Heart right ventricle (tissue), 16 donors: ENCODE measurements around the gene HYAL1. TPM values are rescaled to one million over a fixed set of nuclear protein-coding genes. Genes with fewer than 3 reads are reported as not detected.

Source experiments
- ATAC-seq, 8 donors: fragments of 200-7000 bp; cut with Tn5 transposase; one replicate each; pipeline ENCODE4 v1.9.1; 2020; ENCODE audit warnings: mild to moderate bottlenecking in 8 of 8, moderate library complexity in 8 of 8, moderate number of reproducible peaks in 1 of 8
- DNase-seq, 2 donors: peaks; one replicate each; pipeline ENCODE4 v3.0.0-alpha.2; 2020
- H3K27ac ChIP-seq, 10 donors: fragments of 200-600 bp; sonication (generic) in 2 of 10; one replicate each; pipeline versions ENCODE4 v1.5.0 to v1.8.0; 2020 to 2022; ENCODE audit warnings: mild to moderate bottlenecking in 3 of 10
- H3K27me3 ChIP-seq, 7 donors: fragments of 200-600 bp; one replicate each; pipeline ENCODE4 v1.8.0; 2021 to 2022; ENCODE audit warnings: mild to moderate bottlenecking in 2 of 7
- H3K36me3 ChIP-seq, 9 donors: fragments of 200-600 bp; sonication (generic) in 1 of 9; one replicate each; pipeline versions ENCODE4 v1.5.0 to v1.8.0; 2020 to 2022; ENCODE audit warnings: mild to moderate bottlenecking in 2 of 9
- H3K4me1 ChIP-seq, 9 donors: fragments of 200-600 bp; sonication (generic) in 1 of 9; one replicate each; pipeline versions ENCODE4 v1.5.0 to v1.8.0; 2020 to 2022; ENCODE audit warnings: mild to moderate bottlenecking in 4 of 9
- H3K4me3 ChIP-seq, 10 donors: fragments of 200-600 bp; sonication (generic) in 2 of 10; one replicate each; pipeline versions ENCODE4 v1.5.0 to v1.8.0; 2020 to 2022; ENCODE audit warnings: mild to moderate bottlenecking in 7 of 10, moderate library complexity in 2 of 10
- H3K9me3 ChIP-seq, 11 donors: fragments of 200-600 bp in 10 of 11; sonication (generic) in 2 of 11; one replicate each; pipeline versions ENCODE4 v1.5.0 to v1.8.0; 2013 to 2022; ENCODE audit warnings: mild to moderate bottlenecking in 2 of 11, control low read depth in 1 of 11, moderate library complexity in 1 of 11
- WGBS, 2 donors: extraction: QIAGEN DNeasy Blood & Tissue Kit; methylation state at CpG; one replicate each; pipeline ENCODE4 v1.1.7; 2013; ENCODE audit warnings: inconsistent platforms in 1 of 2; 5-methylcytosine and 5-hydroxymethylcytosine counted together
- intact Hi-C, 10 donors: fragments of 100-400 bp; cut with DNase I; formaldehyde crosslinking; loops; one replicate each; pipeline versions ENCODE4 v1.11.1 to v1.14.2; 2022
- polyA plus RNA-seq, 2 donors: library from polyadenylated mRNA; stranded (reverse); fragments of 200-250 nt; gene quantifications; one replicate each; pipeline ENCODE4 v1.2.3, GENCODE V29; 2013
- total RNA-seq, 10 donors: library from RNA; stranded (reverse); fragmentation: NEBNext Ultra II Directional in 3 of 10; extraction: Animal tissue kit (Norgen Biotek cat#: 25700) in 3 of 10; gene quantifications; one replicate each; pipeline versions ENCODE4 v1.2.1 to v1.2.4, GENCODE V29; 2021 to 2023
- TF ChIP-seq, protein P1 (sequence below), 9 donors: fragments of 200-600 bp; sonication (generic) in 2 of 9; IDR thresholded peaks; one replicate each; pipeline versions ENCODE4 v1.5.0 to v1.8.0; 2021 to 2022; ENCODE audit warnings: antibody characterized with exemption in 9 of 9, mild to moderate bottlenecking in 5 of 9, moderate library complexity in 1 of 9
- donor health status: Arrhythmogenic right ventricular cardiomyopathy.
- donor health status: ischemic (EF 13 %, LVEDD 7.1; RV severe dilation, severe dysfunction).
- donor health status: healthy with polysubstance abuse.
- donor health status: DM: no; HTN: yes; CAD: no.
- donor health status: DM: no; HTN: no; CAD: no.
- donor health status: ischemic (EF 25% LVEDD 6.9; RV normal size, moderate dysfunction).
- donor health status: ischemic (EF 25% LVEDD 5.7; RV mildly dilated, moderate dysfunction).
- donor health status: healthy.
- donor health status: DM: yes; HTN: yes; CAD: no.
- donor health status: Ischemic cardiomyopathy.
- donor health status: ischemic (EF 35%, LVEDD 5.7; RV mildly dilated, moderate dysfunction).
- donor health status: nonischemic (EF 11% LVEDD 7.7; RV severe dilation, severe dysfunction).
- donor health status: DM: yes; HTN: yes; CAD: no.
- donor health status: PGD.
- donor health status: ischemic (EF 29% LVEDD 5.4; RV normal size, mild dysfunction).
- donor health status: nonischemic (EF 23%, LVEDD 6.1; RV moderate dilation, normal function).

The HYAL1 gene
- total and polyA plus RNA-seq, 12 donors: 41.0 to 120 (median 66.7) TPM

GRCh38 chr3:50267280-50267913, 36.0 kb downstream of the HYAL1 start:
- Histone ChIP-seq H3K4me1 (peaks cover 18 to 66% (median 54%) of the 10 kb centered on the region in 9 donors), H3K9me3 (no peaks in the 10 kb centered on the region), H3K36me3 (no peaks in the 10 kb centered on the region), H3K4me3 (peak overlapping the region; percentile 29 to 71 (median 61)), H3K27me3 (peaks cover 0 to 14% (median 0%) of the 10 kb centered on the region in 7 donors), H3K27ac (peak overlapping the region; percentile 81 to 98 (median 93))
- TF ChIP-seq, protein P1, sequence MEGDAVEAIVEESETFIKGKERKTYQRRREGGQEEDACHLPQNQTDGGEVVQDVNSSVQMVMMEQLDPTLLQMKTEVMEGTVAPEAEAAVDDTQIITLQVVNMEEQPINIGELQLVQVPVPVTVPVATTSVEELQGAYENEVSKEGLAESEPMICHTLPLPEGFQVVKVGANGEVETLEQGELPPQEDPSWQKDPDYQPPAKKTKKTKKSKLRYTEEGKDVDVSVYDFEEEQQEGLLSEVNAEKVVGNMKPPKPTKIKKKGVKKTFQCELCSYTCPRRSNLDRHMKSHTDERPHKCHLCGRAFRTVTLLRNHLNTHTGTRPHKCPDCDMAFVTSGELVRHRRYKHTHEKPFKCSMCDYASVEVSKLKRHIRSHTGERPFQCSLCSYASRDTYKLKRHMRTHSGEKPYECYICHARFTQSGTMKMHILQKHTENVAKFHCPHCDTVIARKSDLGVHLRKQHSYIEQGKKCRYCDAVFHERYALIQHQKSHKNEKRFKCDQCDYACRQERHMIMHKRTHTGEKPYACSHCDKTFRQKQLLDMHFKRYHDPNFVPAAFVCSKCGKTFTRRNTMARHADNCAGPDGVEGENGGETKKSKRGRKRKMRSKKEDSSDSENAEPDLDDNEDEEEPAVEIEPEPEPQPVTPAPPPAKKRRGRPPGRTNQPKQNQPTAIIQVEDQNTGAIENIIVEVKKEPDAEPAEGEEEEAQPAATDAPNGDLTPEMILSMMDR (IDR thresholded peaks at IDR 0.05): peak in 1 of 9 donors; percentile 19
- ATAC-seq (peak; percentile 27 to 67 (median 56)), DNase-seq (peak; percentile 70 to 82)
- WGBS, 2 donors: 10 to 11% methylated on average over 22 of the region's 22 CpGs
- intact Hi-C loops: loop anchor here in 1 of 10 donors (10.0 kb wide), 1 partner anchor 57 kb away; the partner anchor contains the start of genes HYAL2 and TUSC2

DNA sequence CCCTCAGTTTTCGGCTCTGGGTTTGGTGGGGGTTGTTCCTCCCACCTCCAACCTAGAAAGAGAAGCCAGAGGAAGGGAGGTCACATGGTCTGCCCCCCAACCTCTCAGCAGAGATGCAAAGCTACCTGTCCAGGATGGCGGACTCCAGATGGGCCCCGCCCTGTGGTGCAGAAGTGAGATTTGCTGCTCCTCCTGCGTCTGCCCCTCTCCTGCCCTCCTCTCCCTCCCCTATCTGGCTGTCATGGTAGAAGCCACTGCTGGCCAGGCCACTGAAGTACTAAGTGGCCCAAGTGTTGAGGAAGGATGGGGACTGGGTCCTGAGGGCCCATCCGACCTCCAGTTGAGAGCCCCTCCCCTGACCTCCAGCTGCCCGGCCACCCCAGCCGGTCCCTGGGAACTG, 36.5 kb downstream of the HYAL1 start:
- Histone ChIP-seq H3K36me3 (no peaks in the 10 kb centered on the region), H3K27me3 (peaks cover 0 to 14% (median 0%) of the 10 kb centered on the region in 7 donors), H3K4me1 (peaks cover 18 to 68% (median 54%) of the 10 kb centered on the region in 9 donors), H3K27ac (peak overlapping the region; percentile 81 to 98 (median 93)), H3K4me3 (peak overlapping the region; percentile 29 to 71 (median 61)), H3K9me3 (no peaks in the 10 kb centered on the region)
- intact Hi-C loops: loop anchor here in 1 of 10 donors (10.0 kb wide), 1 partner anchor 58 kb away; the partner anchor contains the start of genes HYAL2 and TUSC2
- 49 to 53% methylated on average over 7 of the region's 7 CpGs for WGBS, 2 donors
- DNase-seq (no peak), ATAC-seq (no peak)
- TF ChIP-seq, protein P1 (IDR thresholded peaks at IDR 0.05): no peak

DNA sequence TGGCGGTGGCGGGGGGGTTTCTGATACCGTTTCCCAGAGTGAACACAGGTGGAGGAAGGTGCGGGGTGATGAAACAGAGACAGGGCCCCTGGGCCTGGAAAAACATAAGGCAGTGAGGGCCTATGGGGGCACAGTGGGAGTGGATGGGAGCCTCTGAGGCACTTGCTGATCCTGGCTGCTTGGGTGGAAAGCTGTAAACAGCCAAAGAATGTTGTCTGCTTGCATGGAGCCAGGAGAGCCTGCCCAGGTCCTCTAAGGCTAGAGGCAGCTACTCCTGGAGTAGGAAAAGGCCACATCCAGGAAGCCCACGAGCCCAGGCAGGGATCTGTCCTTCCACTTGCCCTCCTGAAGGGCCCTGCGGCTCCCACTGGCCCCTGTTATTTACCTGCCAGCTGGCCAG, 37.4 kb downstream of the HYAL1 start:
- DNase-seq: no peak
- Histone ChIP-seq H3K4me3 (peak overlapping the region in 5 of 10 donors; percentile 47 to 71 (median 68)), H3K9me3 (no peaks in the 10 kb centered on the region), H3K36me3 (no peaks in the 10 kb centered on the region), H3K27ac (peak overlapping the region in 9 of 10 donors; percentile 24 to 98 (median 94)), H3K4me1 (peaks cover 25 to 76% (median 60%) of the 10 kb centered on the region in 9 donors), H3K27me3 (peaks cover 0 to 14% (median 0%) of the 10 kb centered on the region in 7 donors)
- intact Hi-C loops: loop anchor here in 1 of 10 donors (10.0 kb wide), 1 partner anchor 59 kb away; the partner anchor contains the start of genes HYAL2 and TUSC2
- TF ChIP-seq, protein P1 (IDR thresholded peaks at IDR 0.05): no peak
- no peak for ATAC-seq
- 73 to 84% methylated on average over 6 of the region's 6 CpGs for WGBS, 2 donors

DNA sequence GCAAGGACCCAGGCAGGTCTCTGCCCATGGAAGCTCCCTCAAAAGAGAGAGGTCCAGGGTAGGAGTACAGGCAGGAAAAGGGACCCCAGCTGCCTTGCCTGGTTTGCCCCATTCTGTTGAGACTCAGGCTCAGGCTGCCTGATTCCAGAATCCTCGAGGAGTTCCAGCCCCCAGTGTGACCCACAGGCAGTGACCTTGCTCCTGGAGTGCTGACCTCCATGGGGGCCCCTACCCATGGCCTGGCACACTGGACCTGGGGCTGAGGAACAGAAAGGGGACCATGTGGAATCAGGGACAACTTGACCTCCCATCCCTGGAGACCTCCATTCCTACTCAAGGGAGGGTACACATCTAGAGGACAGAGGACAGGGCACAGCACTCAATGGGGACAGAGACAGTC, 37.8 kb downstream of the HYAL1 start:
- ATAC-seq: no peak
- H3K9me3 ChIP-seq: no peaks in the 10 kb centered on the region
- peaks cover 0 to 14% (median 0%) of the 10 kb centered on the region in 7 donors for H3K27me3 ChIP-seq
- no peaks in the 10 kb centered on the region for H3K36me3 ChIP-seq
- intact Hi-C loops: loop anchor here in 1 of 10 donors (10.0 kb wide), 1 partner anchor 59 kb away; the partner anchor contains the start of genes HYAL2 and TUSC2
- H3K27ac ChIP-seq: peak overlapping the region; percentile 61 to 98 (median 92)
- peaks cover 29 to 81% (median 64%) of the 10 kb centered on the region in 9 donors for H3K4me1 ChIP-seq
- TF ChIP-seq, protein P1 (IDR thresholded peaks at IDR 0.05): no peak
- H3K4me3 ChIP-seq: no peak overlapping the region
- DNase-seq: no peak
- 66 to 69% methylated on average over 1 of the region's 1 CpG for WGBS, 2 donors
